Endothelial cell (in vitro differentiated cells): ENCODE results near the gene PRPF6. TPM values are rescaled to one million over a fixed set of nuclear protein-coding genes. Genes with fewer than 3 reads are reported as not detected.
A peak's percentile ranks its signal among the peaks of the same experiment; 100 is the strongest.

Source experiments
- DNase-seq: peaks from one replicate; pipeline ENCODE4 v3.0.0; 2021; ENCODE audit warnings: low spot score
- H3K27ac Mint-ChIP-seq: one replicate; pipeline ENCODE4 v1.8.0; 2021; ENCODE audit warnings: mixed read lengths, inconsistent platforms; ENCODE audit not compliant: unreplicated experiment
- H3K27me3 Mint-ChIP-seq: one replicate; pipeline ENCODE4 v1.8.0; 2021; ENCODE audit warnings: mild to moderate bottlenecking, moderate library complexity, mixed read lengths, inconsistent platforms; ENCODE audit not compliant: unreplicated experiment
- H3K36me3 Mint-ChIP-seq: one replicate; pipeline ENCODE4 v1.8.0; 2021; ENCODE audit warnings: mild to moderate bottlenecking, low read depth, mixed read lengths, inconsistent platforms; ENCODE audit not compliant: unreplicated experiment
- H3K4me1 Mint-ChIP-seq: one replicate; pipeline ENCODE4 v1.8.0; 2021; ENCODE audit warnings: mild to moderate bottlenecking, mixed read lengths, inconsistent platforms; ENCODE audit not compliant: unreplicated experiment
- H3K4me3 Mint-ChIP-seq: one replicate; pipeline ENCODE4 v1.8.0; 2021; ENCODE audit warnings: mild to moderate bottlenecking, mixed read lengths, inconsistent platforms; ENCODE audit not compliant: unreplicated experiment
- H3K9me3 Mint-ChIP-seq: one replicate; pipeline ENCODE4 v1.8.0; 2021; ENCODE audit warnings: mixed read lengths, inconsistent platforms; ENCODE audit not compliant: unreplicated experiment
- CTCF ChIP-seq: fragments of 200-600 bp; sonication (generic); IDR thresholded peaks from one replicate; pipeline ENCODE4 v1.5.0; 2021; ENCODE audit warnings: antibody characterized with exemption; ENCODE audit not compliant: unreplicated experiment
- total RNA-seq: library from RNA; stranded (reverse); fragmentation: NEBNext Ultra II Directional; extraction: Animal tissue kit (Norgen Biotek cat#: 25700); gene quantifications from one replicate; pipeline ENCODE4 v1.2.1, GENCODE V29; 2021; ENCODE audit not compliant: unreplicated experiment

The PRPF6 gene
- total RNA-seq, 1 donor from 2014 or later, result 73.4 TPM

- peak overlapping the region; percentile 51 for H3K4me3 Mint-ChIP-seq
- peaks cover 3% of the 10 kb centered on the region for H3K4me1 Mint-ChIP-seq
- H3K9me3 Mint-ChIP-seq, result no peaks in the 10 kb centered on the region
- H3K27ac Mint-ChIP-seq, result no peak overlapping the region
- TF ChIP-seq CTCF, result no peak
- no peak for DNase-seq
- H3K27me3 Mint-ChIP-seq, result peaks cover 9% of the 10 kb centered on the region
- H3K36me3 Mint-ChIP-seq, result peaks cover 69% of the 10 kb centered on the region
Measured at GRCh38 chr20:64022671-64023360, 41.9 kb downstream of the PRPF6 start.

DNA sequence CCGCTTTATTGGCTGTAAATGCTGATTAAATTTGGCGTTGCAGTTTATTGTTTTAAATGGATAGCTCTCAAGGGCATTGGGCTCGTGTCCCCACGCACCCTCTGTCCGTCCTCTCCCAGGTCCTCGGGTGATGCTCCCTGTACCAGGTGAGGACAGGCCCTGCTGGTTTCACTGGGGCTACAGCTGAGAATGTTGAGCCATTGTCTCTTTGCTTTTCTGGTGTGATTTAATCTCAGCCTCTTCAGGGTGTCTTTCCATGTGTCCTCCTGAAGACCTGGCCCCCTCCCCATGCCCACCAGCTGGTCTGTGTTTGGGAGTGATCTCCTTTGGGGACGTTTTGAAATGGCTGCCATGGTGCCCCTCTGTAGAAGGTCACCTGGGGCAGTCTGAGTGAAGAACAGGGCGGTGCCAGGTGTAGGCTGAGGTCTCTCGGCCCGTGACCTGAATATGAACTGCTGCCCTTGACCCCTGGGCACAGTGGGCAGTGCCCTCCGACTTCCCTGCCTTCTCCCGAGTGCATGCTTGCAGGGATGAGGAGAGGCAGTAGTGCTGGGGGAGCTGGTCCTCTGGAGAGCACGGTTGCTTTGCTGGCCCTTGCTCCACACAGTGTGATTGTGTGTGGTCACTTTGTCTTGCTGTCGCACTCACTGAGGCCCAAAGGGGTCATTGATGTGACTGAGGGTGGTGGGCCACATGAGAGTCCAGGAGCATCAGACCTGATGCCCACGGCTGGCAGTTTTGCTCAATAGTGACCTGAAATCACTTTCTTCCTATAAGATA lies 42.6 kb downstream of the PRPF6 start:
- Mint-ChIP-seq H3K4me3 (peak overlapping the region; percentile 51), H3K27ac (no peak overlapping the region), H3K4me1 (peaks cover 3% of the 10 kb centered on the region), H3K27me3 (peaks cover 12% of the 10 kb centered on the region), H3K9me3 (no peaks in the 10 kb centered on the region), H3K36me3 (peaks cover 64% of the 10 kb centered on the region)
- no peak for DNase-seq
- no peak for TF ChIP-seq CTCF

DNA sequence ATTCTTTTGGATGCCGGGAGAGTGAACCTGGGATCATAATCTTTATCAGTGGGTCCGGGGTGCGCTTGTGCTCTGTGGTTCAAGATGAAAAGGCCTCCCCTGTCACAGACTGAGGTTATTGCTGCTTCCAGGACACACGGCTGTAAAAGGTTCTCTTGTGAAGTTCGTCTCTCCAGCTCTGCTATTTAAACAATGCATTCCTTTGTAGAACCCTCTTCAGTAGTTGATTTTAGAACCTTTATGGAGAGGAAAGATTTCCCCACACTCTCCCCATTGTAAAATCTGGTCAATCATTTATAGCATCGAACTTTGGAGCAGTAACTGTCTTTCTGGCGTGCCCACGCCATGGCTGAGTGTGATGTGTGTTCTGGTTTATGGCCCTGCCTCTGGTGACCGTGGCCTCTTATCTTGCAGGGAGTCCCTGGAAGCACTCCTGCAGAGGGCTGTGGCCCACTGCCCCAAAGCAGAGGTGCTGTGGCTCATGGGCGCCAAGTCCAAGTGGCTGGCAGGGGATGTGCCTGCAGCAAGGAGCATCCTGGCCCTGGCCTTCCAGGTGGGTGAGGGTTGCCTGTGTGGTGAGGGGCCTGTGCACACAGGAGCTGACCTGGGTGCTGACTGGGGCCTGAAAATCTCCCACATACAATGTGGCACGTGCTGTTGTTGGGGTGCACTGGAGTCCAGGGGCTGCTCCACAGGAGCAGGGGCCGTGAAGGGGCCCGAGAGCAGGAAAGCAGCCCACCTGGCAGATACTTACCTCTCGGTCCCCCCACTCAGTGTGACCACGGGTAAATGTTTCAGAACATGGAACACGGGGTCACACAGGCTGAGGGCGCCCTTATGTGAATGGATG lies 43.4 kb downstream of the PRPF6 start:
- Mint-ChIP-seq H3K36me3 (peaks cover 63% of the 10 kb centered on the region), H3K27me3 (peaks cover 9% of the 10 kb centered on the region), H3K27ac (no peak overlapping the region), H3K4me1 (peaks cover 3% of the 10 kb centered on the region), H3K4me3 (peak overlapping the region; percentile 51), H3K9me3 (no peaks in the 10 kb centered on the region)
- DNase-seq, result no peak
- TF ChIP-seq CTCF, result no peak

DNA sequence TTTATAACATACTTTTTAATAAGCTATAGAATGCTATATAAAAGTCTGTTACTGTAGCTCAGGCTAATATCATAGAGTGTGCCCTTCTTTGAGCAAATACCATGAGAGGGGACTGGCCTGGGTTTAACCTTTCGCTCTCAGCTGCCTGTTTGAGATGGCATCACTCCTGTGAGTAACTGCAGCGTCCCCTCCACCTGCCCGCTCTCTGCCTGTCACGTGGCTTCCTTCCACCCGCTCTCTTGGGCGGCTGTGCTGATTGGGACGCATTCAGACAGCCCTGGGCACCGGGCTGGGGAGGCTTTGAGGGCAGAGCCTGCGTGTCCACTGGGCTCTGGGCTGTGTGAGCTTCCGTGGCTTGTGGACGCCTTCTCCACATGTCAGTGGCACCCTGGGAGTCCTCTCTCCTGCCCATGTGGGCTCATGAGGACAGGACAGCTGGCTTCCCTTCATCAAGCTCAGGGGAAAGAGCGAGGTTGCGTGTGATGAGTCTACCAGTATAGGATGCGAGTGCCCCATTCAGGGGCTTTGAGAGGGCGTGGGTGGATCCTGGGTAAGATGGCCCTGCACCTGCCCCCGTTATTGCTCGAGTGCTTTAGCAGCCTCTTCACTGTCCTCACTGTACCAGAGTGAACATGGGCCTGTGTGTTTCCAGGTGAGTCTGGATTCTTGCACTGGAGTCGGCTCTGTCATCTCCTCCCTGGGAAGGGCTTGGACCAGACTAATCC lies 44.3 kb downstream of the PRPF6 start:
- no peak for DNase-seq

More for the DNA sequence above, 44.3 kb downstream of the PRPF6 start:
- H3K27me3 Mint-ChIP-seq, result peaks cover 9% of the 10 kb centered on the region
- H3K4me3 Mint-ChIP-seq, result peak overlapping the region; percentile 21
- no peaks in the 10 kb centered on the region for H3K4me1 Mint-ChIP-seq
- H3K9me3 Mint-ChIP-seq, result no peaks in the 10 kb centered on the region
- peaks cover 62% of the 10 kb centered on the region for H3K36me3 Mint-ChIP-seq
- H3K27ac Mint-ChIP-seq, result no peak overlapping the region
- no peak for TF ChIP-seq CTCF
